Vagina (tissue), 2 donors: ENCODE data around the gene TNS3.

Source experiments
- POLR2A ChIP-seq, 2 donors: fragments of 450-650 bp; IDR thresholded peaks; one replicate each; pipeline ENCODE4 v1.6.1; 2017; ENCODE audit warnings: antibody characterized with exemption in 2 of 2, mild to moderate bottlenecking in 2 of 2, moderate library complexity in 2 of 2
- TF ChIP-seq, protein P1 (sequence below), 3 experiments: fragments of 450-650 bp in 2 of 3; fragments of 200-600 bp in 1 of 3; sonication (generic) in 1 of 3; IDR thresholded peaks; one replicate each; pipeline ENCODE4 v1.5.1; 2017 to 2019; ENCODE audit warnings: antibody characterized with exemption in 3 of 3, mild to moderate bottlenecking in 2 of 3, moderate library complexity in 2 of 3

- TF ChIP-seq, protein P1, sequence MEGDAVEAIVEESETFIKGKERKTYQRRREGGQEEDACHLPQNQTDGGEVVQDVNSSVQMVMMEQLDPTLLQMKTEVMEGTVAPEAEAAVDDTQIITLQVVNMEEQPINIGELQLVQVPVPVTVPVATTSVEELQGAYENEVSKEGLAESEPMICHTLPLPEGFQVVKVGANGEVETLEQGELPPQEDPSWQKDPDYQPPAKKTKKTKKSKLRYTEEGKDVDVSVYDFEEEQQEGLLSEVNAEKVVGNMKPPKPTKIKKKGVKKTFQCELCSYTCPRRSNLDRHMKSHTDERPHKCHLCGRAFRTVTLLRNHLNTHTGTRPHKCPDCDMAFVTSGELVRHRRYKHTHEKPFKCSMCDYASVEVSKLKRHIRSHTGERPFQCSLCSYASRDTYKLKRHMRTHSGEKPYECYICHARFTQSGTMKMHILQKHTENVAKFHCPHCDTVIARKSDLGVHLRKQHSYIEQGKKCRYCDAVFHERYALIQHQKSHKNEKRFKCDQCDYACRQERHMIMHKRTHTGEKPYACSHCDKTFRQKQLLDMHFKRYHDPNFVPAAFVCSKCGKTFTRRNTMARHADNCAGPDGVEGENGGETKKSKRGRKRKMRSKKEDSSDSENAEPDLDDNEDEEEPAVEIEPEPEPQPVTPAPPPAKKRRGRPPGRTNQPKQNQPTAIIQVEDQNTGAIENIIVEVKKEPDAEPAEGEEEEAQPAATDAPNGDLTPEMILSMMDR (IDR thresholded peaks at IDR 0.05): no peak
- TF ChIP-seq POLR2A (IDR thresholded peaks at IDR 0.05): no peak
Observed at GRCh38 chr7:47484923-47485639, 96.8 kb downstream of the TNS3 start.
